RKO (cell line): ENCODE measurements around the gene EHD3.

Experiments used
- DNase-seq: peaks from one replicate; pipeline ENCODE4 v3.0.0-alpha.2; 2016; ENCODE audit warnings: low spot score

Gene EHD3

DNA sequence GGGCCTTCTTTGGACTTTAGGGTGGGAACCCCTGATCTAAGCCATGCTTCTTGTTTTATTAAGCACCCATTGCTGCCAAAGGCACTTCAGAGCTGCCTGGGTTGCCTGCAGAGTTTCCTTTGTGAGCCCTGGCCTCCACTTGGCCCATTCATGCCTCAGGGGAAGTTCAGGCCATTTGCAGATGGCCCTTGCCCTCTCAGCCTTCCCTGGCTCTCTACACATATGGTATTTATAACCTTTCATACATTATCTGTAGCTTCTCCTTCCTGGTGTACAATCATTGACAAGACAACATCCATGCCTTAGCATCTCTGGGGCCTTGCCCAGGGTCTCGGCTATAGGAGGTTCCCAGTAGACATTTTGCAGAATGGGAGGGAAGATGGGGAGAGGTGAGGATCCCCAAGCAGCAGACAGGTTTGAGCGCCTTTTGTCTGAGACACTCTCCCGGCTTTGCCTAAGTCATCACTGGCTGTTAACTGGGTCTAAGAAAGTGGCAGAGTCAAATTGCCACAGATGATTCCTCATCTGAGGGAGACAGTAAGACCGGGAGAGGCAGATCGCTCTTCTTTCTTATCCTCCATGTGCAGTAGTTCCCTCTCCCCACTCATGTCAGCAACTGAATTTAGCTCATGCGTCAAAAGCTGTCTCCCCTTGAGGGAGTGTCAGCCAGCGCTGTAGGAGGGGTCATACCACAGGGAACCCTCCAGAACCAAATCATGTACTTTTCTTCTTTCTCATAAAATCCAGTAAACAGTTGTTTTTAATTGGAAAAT lies 2.7 kb downstream of the EHD3 start:
- no peak for DNase-seq

DNA sequence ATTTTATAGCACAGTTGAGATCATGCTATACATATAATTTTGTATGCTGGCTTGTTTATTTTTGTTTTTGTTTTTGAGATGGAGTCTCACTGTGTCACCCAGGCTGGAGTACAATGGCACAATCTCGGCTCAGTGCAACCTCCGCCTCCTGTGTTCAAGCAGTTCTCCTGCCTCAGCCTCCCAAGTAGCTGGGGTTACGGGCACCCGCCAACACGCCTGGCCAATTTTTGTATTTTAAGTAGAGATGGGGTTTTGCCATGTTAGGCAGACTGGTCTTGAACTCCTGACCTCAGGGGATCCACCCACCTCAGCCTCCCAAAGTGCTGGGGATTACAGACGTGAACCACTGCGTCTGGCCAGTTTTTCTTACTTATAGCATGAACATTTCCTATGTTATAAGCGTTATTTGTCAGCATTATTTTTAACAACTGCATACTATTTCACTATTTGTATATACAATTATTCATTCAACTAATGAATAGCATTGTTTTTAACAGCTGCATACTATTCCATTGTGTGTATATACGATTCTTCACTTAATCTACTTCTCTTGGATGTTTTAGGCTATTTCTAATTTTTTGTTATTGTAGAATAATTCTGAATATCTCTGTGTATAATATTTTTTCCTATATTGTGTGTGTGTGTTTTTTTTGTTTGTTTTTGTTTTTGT lies 3.5 kb downstream of the EHD3 start:
- DNase-seq, result no peak

DNA sequence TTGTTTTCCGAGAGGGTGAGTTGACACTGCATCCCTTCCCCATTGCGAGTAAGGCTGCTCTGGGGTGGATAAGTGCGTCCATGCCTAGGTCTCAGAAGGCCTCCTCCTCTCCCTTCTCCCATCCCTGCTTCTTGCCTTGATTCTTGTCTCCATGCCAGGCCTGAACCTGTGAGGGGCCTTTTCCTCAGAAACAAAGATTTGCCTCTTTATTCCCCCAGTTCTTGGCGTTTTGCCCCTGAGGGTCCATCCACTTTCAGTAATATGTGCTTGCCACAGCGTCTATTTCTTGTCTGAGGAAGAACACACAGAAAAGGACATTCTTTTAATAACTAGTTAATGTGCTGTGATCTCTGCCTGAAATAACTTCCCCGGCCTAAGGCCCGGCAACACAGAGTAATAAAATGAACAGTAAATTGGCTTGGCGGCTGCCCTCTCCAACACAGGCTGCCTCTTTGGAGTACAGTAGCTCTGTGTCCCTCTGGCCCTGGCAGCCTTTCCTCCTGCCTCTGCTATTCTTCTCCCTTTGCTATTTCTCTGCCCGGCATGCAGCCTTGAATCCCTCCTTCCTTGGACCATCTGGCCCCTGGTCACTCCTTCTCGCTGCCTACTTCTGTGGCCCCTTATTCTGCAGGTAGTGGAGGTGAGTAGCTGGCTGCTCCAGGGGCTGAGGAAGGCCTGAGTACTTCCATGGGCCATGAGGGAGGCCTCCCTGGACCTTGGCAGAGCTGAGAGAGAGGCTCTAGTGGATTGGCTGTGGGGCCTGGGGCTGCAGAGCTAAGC lies 4.4 kb downstream of the EHD3 start:
- no peak for DNase-seq

DNA sequence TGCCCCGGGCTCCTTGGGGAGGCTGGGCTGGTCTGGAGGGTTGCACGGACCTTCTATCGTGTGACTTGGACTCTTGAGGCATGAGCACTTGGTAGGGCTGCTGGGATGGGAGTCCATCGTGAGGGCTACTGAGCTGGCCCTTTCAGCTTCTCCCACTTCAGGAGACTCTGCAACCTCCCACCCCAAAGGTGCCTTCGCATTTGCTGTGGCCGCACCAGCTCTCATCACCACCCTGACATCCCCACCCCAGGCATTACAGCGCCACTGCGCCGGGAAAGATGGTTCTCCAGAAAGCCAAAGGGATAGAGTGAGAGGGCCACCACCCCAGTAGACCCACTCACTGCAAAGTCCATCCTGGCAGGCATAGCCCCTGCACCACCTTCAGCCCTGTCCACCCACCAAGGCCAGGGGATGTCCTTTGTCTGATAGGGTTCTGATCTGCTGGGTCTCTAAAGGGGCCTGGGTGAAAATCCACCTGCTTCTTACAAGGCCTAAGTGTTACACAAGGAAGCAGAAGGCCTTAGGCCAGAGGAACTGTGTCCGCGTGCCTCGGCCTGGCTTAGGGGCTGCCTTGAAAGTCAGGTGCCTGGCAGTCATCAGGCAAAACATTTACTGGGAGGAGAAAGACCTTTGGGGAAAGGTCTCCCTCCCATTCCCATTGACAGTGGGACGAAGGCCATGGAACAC lies 5.1 kb downstream of the EHD3 start:
- no peak for DNase-seq

DNA sequence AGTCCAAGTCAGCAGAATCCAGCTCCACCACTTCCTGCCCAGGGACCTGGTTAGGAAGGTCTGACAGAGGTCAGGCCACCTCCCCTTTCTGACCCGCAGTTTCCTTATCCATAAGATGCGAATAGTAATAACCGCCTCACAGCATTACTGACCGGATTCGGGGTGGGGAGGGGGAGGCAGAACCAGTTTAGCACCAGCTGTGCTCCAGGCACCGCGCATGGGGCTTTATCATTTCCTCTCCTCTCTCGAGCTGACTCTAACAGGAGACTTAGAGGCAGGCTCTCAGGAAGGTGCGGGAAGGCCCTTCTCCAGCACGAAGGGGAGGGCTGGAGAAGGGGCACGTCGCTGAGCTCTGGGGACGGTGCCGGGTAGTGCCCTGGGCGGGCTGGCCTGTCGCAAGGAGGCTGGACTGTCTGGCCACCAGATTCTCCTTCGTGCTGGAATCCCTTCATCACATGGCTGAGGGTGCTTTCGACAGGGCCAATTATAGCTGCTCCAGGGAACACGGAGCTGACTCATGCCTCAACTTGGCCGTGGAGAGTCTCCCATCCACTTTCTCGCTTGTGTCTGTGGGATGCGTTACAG lies 5.7 kb downstream of the EHD3 start:
- no peak for DNase-seq

DNA sequence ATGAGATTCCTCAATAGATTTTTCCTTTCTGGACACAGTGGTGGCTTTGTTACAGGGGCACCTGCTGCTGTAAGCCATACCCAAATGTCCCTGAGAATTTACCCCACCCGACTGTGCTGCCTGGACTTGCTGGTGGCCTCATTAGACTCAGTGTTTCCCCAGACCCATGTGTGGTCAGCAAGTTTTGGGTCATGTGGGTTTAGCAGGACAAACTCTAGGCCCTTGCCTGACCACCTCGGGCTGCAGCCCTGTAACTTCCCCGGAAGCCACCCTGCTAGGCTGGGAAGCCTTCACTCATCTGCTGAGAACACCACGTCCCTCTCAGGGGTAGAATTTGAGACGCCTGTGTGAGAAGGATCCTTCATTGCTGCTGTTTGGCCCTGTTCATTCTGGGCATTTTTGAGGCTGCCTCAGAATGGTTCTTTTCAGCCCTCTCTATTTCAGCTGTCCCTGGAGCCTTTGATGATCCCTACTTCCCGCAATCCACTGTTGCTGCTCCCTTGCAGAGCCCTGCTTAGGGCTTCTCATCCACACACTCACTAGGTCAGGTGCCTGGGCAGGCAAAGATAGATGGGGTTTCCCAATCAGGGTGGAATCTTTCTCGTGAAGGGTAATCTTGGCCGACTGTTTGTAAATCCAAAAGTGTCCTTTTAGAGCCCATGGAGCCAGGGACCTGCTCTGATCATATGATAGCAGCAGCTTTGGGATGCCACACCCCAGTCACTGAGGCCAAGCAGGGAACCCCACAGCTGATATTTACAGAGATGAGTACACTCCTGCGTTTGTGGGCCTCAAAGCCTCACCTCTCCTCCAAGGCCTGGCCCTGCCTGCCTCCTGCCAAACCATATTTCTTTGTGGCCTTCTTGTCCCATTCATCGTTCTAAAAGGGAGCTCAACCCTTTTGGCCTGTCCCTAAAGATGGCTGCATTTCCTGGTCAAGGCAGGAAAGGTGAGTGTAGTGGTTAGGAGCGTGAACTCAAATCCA lies 6.7 kb downstream of the EHD3 start:
- DNase-seq, result no peak

DNA sequence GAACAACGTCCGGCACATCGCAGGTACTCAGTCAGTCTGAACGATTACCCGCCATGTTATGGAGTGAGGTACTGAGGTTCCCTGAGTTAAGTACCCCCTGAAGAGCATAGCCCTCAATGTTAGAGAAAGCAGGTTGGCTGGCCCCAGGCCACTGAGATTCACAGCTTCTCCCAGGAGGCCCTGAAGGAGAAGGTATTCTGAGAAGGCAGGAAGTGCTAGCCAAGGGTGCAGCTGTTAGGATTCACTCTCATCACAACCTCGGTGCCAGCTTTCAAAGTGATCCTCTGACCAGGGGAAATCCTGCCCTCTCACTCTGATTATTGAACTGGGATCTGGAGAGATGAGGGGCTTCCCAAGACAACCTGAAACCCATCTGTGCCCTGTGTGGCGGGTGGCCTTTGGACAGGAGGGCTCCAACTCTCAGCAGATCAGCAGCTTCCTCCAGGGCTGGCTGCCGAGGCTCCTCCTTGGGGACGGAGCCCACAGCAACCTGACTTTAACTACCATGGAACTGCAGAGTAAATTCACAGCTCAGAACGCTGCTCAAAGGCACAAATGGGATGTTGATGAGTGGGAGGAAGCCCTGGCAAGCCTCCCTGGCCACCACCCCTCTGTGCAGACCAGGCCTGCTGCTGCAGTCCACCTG lies 7.8 kb downstream of the EHD3 start:
- no peak for DNase-seq

DNA sequence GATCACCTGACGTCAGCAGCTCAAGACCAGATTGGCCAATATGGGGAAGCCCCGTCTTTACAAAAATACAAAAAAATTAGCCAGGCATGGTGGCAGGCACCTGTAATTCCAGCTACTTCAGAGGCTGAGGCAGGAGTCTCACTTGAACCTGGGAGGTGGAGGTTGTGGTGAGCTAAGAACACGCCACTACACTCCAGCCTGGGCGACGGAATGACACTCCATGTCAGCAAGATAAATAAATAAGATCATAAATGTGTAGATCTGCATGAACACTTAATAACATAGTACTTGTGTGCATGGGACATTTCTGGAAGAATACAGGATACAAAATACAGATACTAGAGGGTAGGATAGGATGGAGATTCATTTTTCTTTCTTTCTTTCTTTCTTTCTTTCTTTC lies 9.1 kb downstream of the EHD3 start:
- DNase-seq, result no peak

DNA sequence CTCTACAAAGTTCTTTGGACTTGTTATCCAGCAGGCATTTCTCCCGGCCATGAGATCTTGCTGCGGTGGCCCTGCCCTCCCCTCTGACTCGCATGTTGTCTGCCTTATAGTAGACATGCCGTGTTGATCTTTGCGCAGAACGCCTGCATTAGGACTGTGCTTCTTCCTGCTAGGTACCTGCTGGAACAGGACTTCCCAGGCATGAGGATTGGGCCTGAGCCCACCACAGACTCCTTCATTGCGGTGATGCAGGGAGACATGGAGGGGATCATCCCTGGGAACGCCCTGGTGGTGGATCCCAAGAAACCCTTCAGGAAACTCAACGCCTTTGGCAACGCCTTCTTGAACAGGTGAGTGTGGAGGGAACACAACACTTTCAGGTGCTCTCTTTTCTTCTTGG lies 10.1 kb downstream of the EHD3 start:
- DNase-seq, result no peak

DNA sequence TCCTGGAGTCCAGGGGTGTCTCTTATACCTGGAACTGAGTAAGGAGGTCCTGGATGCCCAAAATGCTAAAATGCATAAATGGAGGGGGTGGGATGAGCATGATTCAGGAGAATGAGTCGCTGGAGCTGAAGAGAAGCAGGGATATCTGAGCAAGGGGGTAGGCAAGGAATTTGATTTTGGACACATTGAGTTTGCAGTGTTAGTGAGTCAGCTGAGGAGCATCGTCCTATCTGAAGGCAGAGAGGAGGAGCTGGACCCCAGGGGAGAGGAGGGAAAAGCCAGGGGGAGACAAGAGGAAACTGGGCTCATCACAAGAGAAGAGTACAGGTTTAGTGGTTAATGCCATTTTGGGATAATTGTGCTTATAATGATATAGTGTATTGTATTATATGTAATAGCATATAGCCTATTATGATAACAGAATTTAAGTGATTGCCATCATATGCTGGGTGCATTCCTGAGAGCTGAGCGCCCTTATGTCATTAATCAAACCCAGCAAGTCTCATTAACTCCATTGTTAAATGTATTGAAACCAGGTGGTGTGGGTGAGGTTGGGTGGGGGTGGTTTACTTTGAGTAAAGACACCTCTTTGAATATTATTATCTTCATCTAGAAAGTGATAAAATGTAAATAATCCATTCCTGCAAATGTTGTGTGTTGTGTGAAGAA lies 12.4 kb downstream of the EHD3 start:
- DNase-seq, result no peak

DNA sequence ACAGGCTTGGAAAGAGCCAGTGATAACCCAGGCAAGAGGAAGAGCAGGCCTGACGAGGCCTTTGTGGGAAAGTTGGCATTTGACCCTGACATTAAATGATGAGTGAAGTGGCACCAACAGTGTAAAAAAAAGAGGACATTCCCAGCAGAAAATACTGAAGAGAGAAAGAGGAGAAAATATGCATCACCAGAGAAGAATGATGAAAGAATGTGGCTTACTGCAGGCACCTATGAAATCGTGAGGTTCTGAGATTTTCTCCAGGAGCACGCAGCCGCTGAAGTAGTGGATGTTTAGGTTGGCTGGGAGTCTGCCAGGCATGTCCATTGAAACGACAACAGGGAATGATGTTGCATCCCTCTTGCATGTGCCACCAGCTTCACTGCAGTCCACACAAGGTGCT lies 13.8 kb downstream of the EHD3 start:
- DNase-seq, result no peak

DNA sequence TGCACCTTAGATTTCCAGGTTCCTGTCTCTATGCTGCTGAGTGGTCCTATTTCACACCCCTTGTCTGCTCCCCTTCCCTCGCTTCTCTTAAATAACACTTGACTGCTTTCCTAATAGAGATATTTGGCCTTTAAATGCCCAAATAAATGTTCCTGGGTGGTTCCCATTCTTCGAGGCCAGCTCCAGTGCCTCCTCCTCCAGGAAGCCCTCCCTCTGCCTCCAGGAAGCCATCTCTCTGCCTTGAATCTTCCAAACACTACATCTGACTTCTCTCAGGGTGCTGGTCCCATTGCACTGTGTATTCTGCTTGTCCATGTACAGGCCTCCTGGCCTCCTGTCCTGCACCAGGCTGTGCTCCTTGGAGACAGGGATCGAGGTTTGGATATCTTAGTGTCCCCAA lies 14.2 kb downstream of the EHD3 start:
- no peak for DNase-seq

DNA sequence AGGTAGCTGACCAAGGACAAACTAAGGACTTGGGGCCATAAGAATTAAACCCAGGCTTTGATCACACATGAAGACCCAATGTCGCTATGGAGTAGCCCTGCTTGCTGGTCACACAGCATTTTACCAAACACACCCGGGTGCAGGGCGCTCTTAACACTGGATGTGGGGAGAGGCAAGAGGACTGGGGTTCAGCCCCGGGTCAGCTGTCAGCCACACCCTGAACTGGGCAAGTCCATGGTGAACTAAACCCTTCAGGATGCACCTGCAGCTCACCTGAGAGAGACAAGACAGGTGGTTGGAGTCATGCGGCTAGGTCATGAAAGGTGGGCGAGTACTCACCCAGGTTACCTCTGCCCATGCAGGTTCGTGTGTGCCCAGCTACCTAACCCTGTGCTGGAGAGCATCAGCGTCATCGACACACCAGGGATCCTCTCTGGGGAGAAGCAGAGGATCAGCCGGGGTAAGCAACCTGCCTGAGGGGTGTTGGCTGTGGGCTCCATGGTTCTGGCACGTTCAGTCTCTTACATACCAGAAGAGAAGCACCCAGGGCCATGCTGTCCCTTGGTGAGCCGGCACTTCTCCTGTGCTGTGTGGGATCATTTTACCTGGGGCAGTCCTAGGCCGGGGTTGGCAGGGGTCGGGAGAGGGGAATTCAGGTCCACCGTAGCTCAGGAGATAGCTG lies 15.2 kb downstream of the EHD3 start:
- no peak for DNase-seq

DNA sequence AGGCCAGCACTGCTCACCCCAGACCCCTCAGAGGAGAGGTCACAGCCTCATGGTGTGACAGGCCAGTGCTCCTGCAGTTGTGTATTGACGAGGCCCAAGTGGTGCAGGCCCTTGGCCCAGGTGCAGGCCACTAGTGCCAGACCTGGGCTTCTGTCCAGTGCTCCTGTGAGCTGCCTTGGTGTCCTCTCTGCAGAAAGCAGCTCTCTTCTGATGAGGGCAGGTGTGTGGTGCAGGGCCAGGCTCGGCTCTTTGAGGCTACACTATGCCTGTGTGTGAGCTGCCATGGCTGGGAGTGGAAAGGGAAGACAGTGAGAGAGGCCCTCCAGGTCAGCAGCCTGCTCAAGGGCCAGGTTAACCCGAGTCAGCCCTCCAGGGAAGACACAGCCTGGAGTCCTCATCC lies 17.1 kb downstream of the EHD3 start:
- no peak for DNase-seq

DNA sequence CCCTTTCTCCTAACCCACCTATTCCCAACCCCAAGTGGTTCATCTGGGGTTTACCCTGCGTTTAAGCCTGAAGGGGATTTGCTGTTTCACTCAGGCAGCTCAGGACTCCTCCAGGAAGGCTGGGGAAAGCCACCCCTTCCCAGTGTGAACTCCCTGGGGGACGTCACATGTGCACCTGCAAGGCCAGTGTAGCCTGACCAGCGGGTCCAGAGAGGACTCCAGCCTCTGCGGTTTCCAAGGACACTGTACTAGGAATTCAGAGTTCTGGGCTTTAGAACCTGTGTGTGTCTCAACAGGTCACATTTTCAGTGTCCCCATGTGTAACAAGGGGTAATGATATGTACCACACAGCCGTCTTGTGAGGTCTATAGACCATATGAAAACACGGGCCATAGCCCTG lies 17.9 kb downstream of the EHD3 start:
- no peak for DNase-seq

DNA sequence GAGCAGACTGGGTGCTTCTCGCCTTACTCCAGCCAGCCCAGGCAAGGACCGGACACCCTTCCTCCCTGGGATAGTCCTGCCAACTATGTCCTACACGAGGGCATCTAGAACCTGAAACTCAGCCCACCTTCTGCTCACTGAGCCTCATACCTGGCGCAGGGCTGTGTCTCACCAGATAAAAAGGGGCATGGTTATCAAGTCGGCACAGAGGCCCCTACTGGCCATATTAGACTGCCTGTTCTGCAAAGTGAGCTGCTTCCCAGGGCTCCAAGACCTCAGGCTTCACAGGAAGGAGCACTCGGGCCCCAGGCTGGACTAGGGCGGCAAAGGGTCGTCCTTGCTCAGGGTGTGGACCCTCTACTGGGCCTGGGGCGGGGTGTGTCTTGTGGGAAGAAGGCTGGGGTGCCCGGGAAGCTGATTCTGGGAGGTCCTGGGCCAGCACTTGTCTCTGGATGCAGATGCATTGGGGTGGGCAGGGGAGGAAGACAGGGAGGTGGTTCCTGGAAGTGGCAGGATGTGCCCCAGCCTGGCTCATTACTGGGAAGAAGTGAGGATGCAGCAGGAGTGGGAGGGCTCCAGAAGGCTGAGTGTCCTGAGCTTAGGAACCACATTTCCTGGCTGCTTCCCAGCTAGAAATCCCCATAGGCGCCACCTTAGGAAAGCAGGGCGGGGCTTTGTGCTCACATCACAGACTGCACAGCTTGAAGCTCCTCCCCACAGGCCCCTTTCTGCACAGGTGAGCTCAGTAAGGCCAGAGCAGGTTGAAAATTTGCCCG lies 19.6 kb downstream of the EHD3 start:
- no peak for DNase-seq

DNA sequence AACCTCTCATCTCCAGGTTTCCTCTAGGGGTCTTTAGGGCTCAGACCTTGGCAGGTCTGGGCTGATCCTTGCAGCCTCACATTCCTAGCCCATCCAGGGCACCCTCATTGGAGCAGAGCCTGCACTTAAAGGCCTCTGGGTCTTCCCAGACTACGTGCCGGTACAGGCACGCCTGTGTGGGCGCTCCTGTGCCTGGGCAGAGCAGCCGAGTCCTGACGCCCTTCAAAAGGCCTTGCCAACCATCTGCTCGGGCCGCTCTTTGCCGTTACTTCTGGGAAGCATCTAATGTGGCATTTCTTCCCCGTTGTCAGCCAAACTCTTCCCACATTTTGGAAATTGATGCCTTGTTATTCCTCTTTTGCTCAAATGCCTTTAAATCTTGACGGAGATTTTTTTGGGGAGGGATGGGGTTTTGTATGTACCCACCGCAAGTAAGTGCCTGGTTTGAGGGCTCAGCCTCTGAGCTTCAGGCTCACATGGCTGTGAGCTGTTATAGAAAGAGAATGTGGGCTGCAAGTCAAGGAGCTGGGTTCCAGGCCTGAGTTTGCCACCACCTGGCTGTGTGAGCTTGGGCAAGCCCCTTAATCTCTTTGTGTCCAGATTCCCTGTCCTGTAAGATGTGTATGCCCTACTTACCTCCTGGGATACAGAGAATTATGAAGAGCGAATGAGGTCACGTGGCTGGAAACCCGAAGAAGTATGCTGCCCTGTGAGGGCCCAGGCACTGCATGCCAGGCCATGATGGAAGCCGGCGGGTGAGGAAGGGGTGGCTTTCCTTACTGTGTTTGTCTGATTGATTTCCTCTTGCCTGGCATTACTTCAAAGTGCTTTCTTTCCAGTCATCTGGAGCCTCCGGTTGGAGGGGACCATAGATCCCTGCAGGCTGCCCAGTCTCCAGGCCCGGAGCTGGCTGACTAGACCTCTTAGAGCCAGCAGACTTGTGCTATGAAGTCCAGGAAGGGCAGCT lies 20.6 kb downstream of the EHD3 start:
- DNase-seq, result no peak
